ENCODE data around the gene CLIP4. TPM values are rescaled to one million over a fixed set of nuclear protein-coding genes. Genes with fewer than 3 reads are reported as not detected.

The CLIP4 gene
- total and polyA plus RNA-seq, 2 experiments from 2014 or later: 0.06 to 0.14 TPM

DNA sequence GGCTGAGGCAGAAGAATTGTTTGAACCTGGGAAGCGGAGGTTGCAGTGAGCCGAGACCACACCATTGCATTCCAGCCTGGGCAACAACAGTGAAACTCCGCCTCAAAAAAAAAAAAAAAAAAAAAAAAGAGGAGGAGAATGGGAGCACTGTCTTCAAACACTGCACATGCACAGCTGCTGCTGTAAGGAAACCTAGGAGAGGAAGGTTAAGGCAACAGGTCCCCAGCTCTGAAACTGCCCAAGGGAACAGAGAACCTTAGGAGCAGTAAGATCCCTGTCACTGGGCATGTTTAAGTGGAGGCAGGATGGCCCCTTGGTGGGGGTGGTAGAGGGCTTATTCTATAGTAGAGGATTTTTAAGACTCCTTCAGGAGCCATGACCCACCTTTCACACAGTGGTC is 111.2 kb downstream of the CLIP4 start (continued):
- TF ChIP-seq ZNF331 (CRISPR knock-in tag; IDR thresholded peaks at IDR 0.05; ENCODE audit: low read depth) (no peak), ETS1 (IDR thresholded peaks at IDR 0.05) (no peak), JUNB (IDR thresholded peaks at IDR 0.05; ENCODE audit: unreplicated experiment) (no peak), STAT1 (IDR thresholded peaks at IDR 0.05; ENCODE audit: unreplicated experiment) (no peak), ZNF114 (CRISPR knock-in tag; IDR thresholded peaks at IDR 0.05) (no peak), EZH2phosphoT487 (IDR thresholded peaks at IDR 0.05; ENCODE audit: unreplicated experiment) (no peak)

DNA sequence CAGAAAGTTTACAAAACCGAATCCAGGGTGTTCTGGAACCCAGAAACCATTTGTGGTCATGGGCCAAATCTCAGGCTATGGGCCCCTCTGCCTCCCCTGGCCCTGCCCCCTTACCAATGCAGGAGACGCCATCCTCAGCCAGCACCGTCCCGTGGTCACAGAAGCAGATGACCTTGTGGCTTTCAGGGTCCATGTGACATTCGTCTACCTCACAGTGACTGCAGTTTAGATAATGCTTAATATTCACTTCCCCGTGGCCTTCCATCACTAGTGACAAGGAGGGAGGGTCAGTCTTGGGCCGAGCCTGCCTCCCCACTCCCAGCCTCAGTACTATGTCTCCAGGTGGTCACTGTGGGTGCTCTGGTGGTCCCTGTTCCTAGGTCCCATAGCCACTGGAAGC is 111.6 kb downstream of the CLIP4 start:
- ATAC-seq (no peak), DNase-seq (ENCODE audit: low spot score) (no peak)
- no peaks in the 10 kb centered on the region for H3K4me1 Mint-ChIP-seq
- no peak for TF ChIP-seq ZNF114 (CRISPR knock-in tag; IDR thresholded peaks at IDR 0.05)
- TF ChIP-seq, protein P1, sequence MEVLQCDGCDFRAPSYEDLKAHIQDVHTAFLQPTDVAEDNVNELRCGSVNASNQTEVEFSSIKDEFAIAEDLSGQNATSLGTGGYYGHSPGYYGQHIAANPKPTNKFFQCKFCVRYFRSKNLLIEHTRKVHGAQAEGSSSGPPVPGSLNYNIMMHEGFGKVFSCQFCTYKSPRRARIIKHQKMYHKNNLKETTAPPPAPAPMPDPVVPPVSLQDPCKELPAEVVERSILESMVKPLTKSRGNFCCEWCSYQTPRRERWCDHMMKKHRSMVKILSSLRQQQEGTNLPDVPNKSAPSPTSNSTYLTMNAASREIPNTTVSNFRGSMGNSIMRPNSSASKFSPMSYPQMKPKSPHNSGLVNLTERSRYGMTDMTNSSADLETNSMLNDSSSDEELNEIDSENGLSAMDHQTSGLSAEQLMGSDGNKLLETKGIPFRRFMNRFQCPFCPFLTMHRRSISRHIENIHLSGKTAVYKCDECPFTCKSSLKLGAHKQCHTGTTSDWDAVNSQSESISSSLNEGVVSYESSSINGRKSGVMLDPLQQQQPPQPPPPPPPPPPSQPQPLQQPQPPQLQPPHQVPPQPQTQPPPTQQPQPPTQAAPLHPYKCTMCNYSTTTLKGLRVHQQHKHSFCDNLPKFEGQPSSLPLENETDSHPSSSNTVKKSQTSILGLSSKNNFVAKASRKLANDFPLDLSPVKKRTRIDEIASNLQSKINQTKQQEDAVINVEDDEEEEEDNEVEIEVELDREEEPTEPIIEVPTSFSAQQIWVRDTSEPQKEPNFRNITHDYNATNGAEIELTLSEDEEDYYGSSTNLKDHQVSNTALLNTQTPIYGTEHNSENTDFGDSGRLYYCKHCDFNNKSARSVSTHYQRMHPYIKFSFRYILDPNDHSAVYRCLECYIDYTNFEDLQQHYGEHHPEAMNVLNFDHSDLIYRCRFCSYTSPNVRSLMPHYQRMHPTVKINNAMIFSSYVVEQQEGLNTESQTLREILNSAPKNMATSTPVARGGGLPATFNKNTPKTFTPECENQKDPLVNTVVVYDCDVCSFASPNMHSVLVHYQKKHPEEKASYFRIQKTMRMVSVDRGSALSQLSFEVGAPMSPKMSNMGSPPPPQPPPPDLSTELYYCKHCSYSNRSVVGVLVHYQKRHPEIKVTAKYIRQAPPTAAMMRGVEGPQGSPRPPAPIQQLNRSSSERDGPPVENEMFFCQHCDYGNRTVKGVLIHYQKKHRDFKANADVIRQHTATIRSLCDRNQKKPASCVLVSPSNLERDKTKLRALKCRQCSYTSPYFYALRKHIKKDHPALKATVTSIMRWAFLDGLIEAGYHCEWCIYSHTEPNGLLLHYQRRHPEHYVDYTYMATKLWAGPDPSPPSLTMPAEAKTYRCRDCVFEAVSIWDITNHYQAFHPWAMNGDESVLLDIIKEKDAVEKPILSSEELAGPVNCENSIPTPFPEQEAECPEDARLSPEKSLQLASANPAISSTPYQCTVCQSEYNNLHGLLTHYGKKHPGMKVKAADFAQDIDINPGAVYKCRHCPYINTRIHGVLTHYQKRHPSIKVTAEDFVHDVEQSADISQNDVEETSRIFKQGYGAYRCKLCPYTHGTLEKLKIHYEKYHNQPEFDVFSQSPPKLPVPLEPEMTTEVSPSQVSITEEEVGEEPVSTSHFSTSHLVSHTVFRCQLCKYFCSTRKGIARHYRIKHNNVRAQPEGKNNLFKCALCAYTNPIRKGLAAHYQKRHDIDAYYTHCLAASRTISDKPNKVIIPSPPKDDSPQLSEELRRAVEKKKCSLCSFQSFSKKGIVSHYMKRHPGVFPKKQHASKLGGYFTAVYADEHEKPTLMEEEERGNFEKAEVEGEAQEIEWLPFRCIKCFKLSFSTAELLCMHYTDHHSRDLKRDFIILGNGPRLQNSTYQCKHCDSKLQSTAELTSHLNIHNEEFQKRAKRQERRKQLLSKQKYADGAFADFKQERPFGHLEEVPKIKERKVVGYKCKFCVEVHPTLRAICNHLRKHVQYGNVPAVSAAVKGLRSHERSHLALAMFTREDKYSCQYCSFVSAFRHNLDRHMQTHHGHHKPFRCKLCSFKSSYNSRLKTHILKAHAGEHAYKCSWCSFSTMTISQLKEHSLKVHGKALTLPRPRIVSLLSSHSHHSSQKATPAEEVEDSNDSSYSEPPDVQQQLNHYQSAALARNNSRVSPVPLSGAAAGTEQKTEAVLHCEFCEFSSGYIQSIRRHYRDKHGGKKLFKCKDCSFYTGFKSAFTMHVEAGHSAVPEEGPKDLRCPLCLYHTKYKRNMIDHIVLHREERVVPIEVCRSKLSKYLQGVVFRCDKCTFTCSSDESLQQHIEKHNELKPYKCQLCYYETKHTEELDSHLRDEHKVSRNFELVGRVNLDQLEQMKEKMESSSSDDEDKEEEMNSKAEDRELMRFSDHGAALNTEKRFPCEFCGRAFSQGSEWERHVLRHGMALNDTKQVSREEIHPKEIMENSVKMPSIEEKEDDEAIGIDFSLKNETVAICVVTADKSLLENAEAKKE (CRISPR knock-in tag; IDR thresholded peaks at IDR 0.05): no peak
- no peak for TF ChIP-seq POLR2AphosphoS5 (IDR thresholded peaks at IDR 0.05; ENCODE audit: low read depth)
- TF ChIP-seq JUNB (IDR thresholded peaks at IDR 0.05; ENCODE audit: unreplicated experiment): no peak
- TF ChIP-seq ETS1 (IDR thresholded peaks at IDR 0.05): no peak
- TF ChIP-seq EZH2 (IDR thresholded peaks at IDR 0.05; ENCODE audit: low read depth, unreplicated experiment): no peak
- TF ChIP-seq REST (IDR thresholded peaks at IDR 0.05; ENCODE audit: unreplicated experiment): no peak
- no peak for TF ChIP-seq NANOG (IDR thresholded peaks at IDR 0.05; ENCODE audit: borderline replicate concordance)
- no peak for TF ChIP-seq ZNF331 (CRISPR knock-in tag; IDR thresholded peaks at IDR 0.05; ENCODE audit: low read depth)
- no peak for TF ChIP-seq CREB1 (CRISPR knock-in tag; IDR thresholded peaks at IDR 0.05; ENCODE audit: low read depth)

More for the DNA sequence above, 111.6 kb downstream of the CLIP4 start:
- Mint-ChIP-seq H3K9me3 (no peaks in the 10 kb centered on the region; the same call in 2 of the 3 replicates), H3K27me3 (ENCODE audit: insufficient read depth, low read depth, poor library complexity) (peaks cover 6% of the 10 kb centered on the region), H3K4me3 (no peak overlapping the region), H3K27ac (no peak overlapping the region), H3K36me3 (ENCODE audit: low read depth) (no peaks in the 10 kb centered on the region)
- no peak overlapping the region for H3K4me2 ChIP-seq
- H4K20me1 ChIP-seq (replicated peaks; ENCODE audit: insufficient read depth): no peaks in the 10 kb centered on the region
- no peak overlapping the region for H2AFZ ChIP-seq
- no peaks in the 10 kb centered on the region for H3F3A ChIP-seq (replicated peaks; ENCODE audit: low read depth)
- no peaks in the 10 kb centered on the region for H3K9me2 ChIP-seq (ENCODE audit: insufficient read depth)
- H3K79me2 ChIP-seq (replicated peaks; ENCODE audit: insufficient read depth): no peaks in the 10 kb centered on the region
- H3K4me1 ChIP-seq (ENCODE audit: insufficient read depth): no peaks in the 10 kb centered on the region
- H3K4me3 ChIP-seq: no peak overlapping the region
- no peaks in the 10 kb centered on the region for H3K36me3 ChIP-seq (ENCODE audit: insufficient read depth)
- no peak overlapping the region for H3K27ac ChIP-seq (ENCODE audit: low read depth)
- H3K27me3 ChIP-seq (ENCODE audit: insufficient read depth): no peaks in the 10 kb centered on the region
